GM12872 (cell line): ENCODE results near the gene LYZ.

Source experiments
- TF ChIP-seq, protein P1 (sequence below): IDR thresholded peaks from 3 replicates; pipeline ENCODE4 v1.5.1; 2011; ENCODE audit warnings: low read depth, mild to moderate bottlenecking, low read length, moderate library complexity; ENCODE audit not compliant: insufficient read depth

Gene LYZ

DNA sequence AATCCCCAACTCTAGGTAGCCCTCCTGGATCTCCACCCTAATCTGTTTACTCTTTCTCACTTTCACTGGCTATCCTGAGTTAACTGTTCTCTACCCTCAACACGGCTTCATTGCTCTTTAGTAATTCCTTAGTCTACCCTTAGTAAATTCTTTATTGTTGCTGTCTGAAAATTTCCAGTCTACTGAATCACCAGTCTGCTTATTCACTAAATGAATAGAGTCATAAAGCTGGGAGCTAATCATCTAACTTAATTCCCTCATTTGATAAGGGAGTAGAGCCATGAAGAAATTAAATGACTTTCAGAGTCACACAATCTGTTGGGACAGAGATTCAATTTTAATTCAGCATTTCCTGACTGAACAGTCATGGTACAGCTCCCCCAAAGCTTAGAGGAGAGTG is 47.9 kb downstream of the LYZ start:
- TF ChIP-seq, protein P1, sequence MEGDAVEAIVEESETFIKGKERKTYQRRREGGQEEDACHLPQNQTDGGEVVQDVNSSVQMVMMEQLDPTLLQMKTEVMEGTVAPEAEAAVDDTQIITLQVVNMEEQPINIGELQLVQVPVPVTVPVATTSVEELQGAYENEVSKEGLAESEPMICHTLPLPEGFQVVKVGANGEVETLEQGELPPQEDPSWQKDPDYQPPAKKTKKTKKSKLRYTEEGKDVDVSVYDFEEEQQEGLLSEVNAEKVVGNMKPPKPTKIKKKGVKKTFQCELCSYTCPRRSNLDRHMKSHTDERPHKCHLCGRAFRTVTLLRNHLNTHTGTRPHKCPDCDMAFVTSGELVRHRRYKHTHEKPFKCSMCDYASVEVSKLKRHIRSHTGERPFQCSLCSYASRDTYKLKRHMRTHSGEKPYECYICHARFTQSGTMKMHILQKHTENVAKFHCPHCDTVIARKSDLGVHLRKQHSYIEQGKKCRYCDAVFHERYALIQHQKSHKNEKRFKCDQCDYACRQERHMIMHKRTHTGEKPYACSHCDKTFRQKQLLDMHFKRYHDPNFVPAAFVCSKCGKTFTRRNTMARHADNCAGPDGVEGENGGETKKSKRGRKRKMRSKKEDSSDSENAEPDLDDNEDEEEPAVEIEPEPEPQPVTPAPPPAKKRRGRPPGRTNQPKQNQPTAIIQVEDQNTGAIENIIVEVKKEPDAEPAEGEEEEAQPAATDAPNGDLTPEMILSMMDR = no peak

DNA sequence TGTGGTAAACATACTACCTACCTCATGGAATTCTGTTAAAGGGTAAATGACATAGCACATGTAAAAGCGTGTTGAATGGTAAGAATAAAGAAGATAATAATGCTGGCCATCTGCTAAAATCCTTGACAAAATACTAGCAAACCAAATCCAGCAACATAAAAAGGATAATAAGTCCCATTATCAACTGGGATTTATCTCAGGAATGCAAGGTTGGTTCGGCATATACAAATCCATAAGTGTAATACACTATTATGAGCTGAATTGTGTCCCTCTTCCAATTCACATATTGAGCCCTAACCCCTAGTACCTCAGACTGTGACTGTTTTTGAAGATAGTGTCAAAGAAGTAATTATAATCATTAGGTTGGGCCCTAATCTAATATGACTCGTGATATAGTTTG is 48.8 kb downstream of the LYZ start:
- TF ChIP-seq, protein P1 = no peak

DNA sequence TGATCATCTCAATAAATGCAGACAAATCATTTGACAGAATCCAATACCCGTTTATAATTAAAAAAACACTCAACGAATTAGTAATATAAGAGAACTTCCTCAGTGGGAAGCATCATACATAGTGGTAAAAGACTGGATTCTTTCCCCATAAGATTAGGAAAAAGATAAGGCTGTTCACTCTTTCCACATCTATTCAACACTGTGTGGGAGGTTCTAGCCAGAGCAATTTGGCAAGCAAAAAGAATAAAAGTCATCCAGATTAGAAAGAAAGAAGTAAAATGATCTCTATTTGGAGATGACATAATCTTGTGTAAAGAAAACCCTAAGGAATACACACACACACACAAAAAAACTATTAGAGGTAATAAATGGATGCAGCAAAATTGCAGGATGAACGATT is 49.8 kb downstream of the LYZ start:
- TF ChIP-seq, protein P1 = no peak

DNA sequence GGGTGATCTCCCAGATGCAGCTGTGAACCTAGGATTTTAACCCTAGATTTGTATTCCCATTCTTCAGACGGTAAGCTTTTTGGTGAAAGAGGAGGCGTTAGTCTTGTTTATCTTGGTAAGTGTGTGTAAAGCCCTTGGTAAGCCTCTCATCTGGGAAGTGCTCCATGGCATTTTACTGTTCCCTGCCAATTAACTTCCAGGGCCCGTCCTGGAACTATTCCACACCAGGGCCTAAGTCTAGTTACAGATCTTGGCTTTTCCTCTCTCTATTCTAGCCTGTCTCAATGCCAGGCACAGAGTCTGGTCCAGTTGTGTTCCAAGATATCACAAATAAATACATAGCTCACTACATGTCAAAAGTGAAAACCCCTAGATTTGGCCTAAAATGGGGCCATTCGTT is 53.8 kb downstream of the LYZ start:
- TF ChIP-seq, protein P1 = no peak
